Psoas muscle (tissue), 8 donors: ENCODE measurements around the gene MPPED2. TPM values are rescaled to one million over a fixed set of nuclear protein-coding genes. Genes with fewer than 3 reads are reported as not detected.

Experiments
- ATAC-seq, 4 donors: fragments of 200-7000 bp; cut with Tn5 transposase; one replicate each; pipeline ENCODE4 v1.9.1; 2020; ENCODE audit warnings: moderate library complexity in 3 of 4, mild to moderate bottlenecking in 2 of 4
- DNase-seq, 2 donors: peaks; one replicate each; pipeline ENCODE4 v3.0.0-alpha.2; 2020
- H3K27ac ChIP-seq: fragments of 200-600 bp; one replicate; pipeline ENCODE4 v1.8.0; 2022
- H3K27me3 ChIP-seq, 3 donors: fragments of 200-600 bp in 1 of 3; one replicate each; pipeline versions ENCODE4 v1.6.1 to v1.8.0; 2013 to 2022; ENCODE audit warnings: low read length in 2 of 3, mild to moderate bottlenecking in 2 of 3, moderate library complexity in 1 of 3; ENCODE audit not compliant: insufficient read depth in 3 of 3
- H3K36me3 ChIP-seq, 2 donors: fragments of 200-600 bp in 1 of 2; one replicate each; pipeline versions ENCODE4 v1.6.1 to v1.8.0; 2013 to 2022; ENCODE audit warnings: low read depth in 1 of 2, mild to moderate bottlenecking in 1 of 2, moderate library complexity in 1 of 2; ENCODE audit not compliant: insufficient read depth in 1 of 2
- H3K4me1 ChIP-seq: fragments of 200-600 bp; one replicate; pipeline ENCODE4 v1.8.0; 2022
- H3K4me3 ChIP-seq: fragments of 200-600 bp; one replicate; pipeline ENCODE4 v1.8.0; 2022; ENCODE audit warnings: mild to moderate bottlenecking
- H3K9me3 ChIP-seq: fragments of 200-600 bp; one replicate; pipeline ENCODE4 v1.8.0; 2022
- CTCF ChIP-seq: fragments of 200-600 bp; IDR thresholded peaks from one replicate; pipeline ENCODE4 v1.8.0; 2022; ENCODE audit warnings: antibody characterized with exemption
- WGBS, 3 donors: extraction: QIAGEN DNeasy Blood & Tissue Kit; methylation state at CpG; one replicate each; pipeline versions ENCODE4 v1.1.6 to v1.1.7; 2013; 5-methylcytosine and 5-hydroxymethylcytosine counted together
- intact Hi-C, 2 donors: fragments of 100-400 bp; cut with DNase I; formaldehyde crosslinking; loops; one replicate each; pipeline versions ENCODE4 v1.11.0 to v1.14.2; 2022
- polyA plus RNA-seq, 3 donors: library from polyadenylated mRNA; stranded (reverse); fragments of 200-250 nt; gene quantifications; one replicate each; pipeline ENCODE4 v1.2.3, GENCODE V29; 2013
- total RNA-seq, 4 donors: library from RNA; stranded (reverse); fragmentation: NEBNext Ultra II Directional in 2 of 4; extraction: Animal tissue kit (Norgen Biotek cat#: 25700) in 2 of 4; gene quantifications; one replicate each; pipeline versions ENCODE4 v1.2.1 to v1.2.4, GENCODE V29; 2021 to 2023
- donor health status: healthy with polysubstance abuse.
- donor health status: DM: no; HTN: no; CAD: no; lungs with moderate emphysema.
- donor health status: Bipolar disorder and iron deficiency.
- donor health status: healthy.
- donor health status: DM: yes; HTN: yes; CAD: no.
- donor health status: DM: no; HTN: no; CAD: no.
- donor health status: DM: no; HTN: no; CAD: no.
- donor health status: DM: yes; HTN: yes; CAD: no.

The MPPED2 gene
- total and polyA plus RNA-seq, 7 donors: 0.44 to 7.9 (median 3.4) TPM

DNA sequence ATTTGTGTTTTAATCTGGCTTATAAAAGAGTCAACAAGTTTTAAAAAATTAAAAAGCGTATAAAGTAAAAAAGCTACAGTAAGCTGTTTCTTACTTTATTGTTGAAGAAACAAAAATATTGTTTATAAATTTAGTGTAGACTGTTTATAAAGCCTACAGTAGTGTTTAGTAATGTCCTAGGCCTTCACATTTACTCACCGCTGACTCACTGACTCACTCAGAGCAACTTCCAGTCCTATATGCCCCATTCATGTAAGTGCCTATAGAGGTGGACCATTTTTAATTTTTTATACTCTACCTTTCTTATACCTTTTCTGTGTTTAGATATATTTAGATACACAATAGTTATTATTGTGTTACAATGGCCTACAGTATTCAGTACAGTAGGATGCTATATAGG lies 12.2 kb downstream of the MPPED2 start:
- H3K9me3 ChIP-seq: no peaks in the 10 kb centered on the region
- H3K27me3 ChIP-seq: no peaks in the 10 kb centered on the region
- no peak for TF ChIP-seq CTCF
- no peaks in the 10 kb centered on the region for H3K36me3 ChIP-seq
- intact Hi-C loops: no loop called here
- no peak overlapping the region for H3K4me3 ChIP-seq
- H3K4me1 ChIP-seq: no peaks in the 10 kb centered on the region
- no peak overlapping the region for H3K27ac ChIP-seq
- 98 to 99% (median 98%) methylated on average over 2 of the region's 2 CpGs for WGBS, 3 donors
- no peak for DNase-seq
- ATAC-seq: no peak

- Histone ChIP-seq H3K36me3 (no peaks in the 10 kb centered on the region), H3K27ac (no peak overlapping the region), H3K4me1 (no peaks in the 10 kb centered on the region), H3K4me3 (no peak overlapping the region), H3K9me3 (no peaks in the 10 kb centered on the region), H3K27me3 (no peaks in the 10 kb centered on the region)
- TF ChIP-seq CTCF: no peak
- 67 to 76% (median 74%) methylated on average over 8 of the region's 8 CpGs for WGBS, 3 donors
- intact Hi-C loops: no loop called here
- ATAC-seq: no peak
- no peak for DNase-seq
These were observed 17.2 kb downstream of the MPPED2 start for GRCh38 chr11:30568931-30569330.

GRCh38 chr11:30567644-30568043 lies 18.5 kb downstream of the MPPED2 start:
- Histone ChIP-seq H3K4me3 (no peak overlapping the region), H3K4me1 (no peaks in the 10 kb centered on the region), H3K36me3 (no peaks in the 10 kb centered on the region), H3K27ac (no peak overlapping the region), H3K27me3 (peaks cover 0 to 3% (median 0%) of the 10 kb centered on the region in 3 donors), H3K9me3 (no peaks in the 10 kb centered on the region)
- intact Hi-C loops: no loop called here
- TF ChIP-seq CTCF: no peak
- WGBS, 3 donors: 88 to 92% (median 88%) methylated on average over 1 of the region's 1 CpG
- DNase-seq (no peak), ATAC-seq (no peak)

DNA sequence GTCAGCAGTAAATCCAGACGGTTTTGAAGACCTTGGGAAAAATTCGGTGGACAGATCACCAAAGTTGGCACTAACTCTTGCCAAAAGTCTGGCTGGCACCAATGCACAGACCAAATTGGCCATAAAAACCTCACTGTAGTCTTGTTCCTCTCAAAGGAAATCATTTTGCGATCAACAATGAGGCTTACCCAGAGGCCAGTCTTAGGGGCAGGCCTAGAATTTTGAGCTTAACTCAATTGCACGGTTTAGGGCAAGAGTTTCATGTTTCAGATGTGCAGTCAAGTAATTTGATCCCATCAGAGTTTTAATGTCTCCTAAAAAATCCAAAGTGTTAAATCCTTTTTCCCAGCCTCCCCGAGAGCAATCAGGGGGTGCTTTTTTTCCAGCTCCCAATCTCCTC lies 19.0 kb downstream of the MPPED2 start:
- intact Hi-C loops: no loop called here
- ATAC-seq: no peak

More for the DNA sequence above, 19.0 kb downstream of the MPPED2 start:
- Histone ChIP-seq H3K4me3 (no peak overlapping the region), H3K4me1 (no peaks in the 10 kb centered on the region), H3K36me3 (no peaks in the 10 kb centered on the region), H3K9me3 (no peaks in the 10 kb centered on the region), H3K27ac (no peak overlapping the region), H3K27me3 (peaks cover 0 to 3% (median 0%) of the 10 kb centered on the region in 3 donors)
- no peak for TF ChIP-seq CTCF
- 27 to 38% (median 31%) methylated on average over 5 of the region's 5 CpGs for whole genome bisulfite sequencing, 3 donors
- DNase-seq: no peak
